ENCODE results near the gene GIMAP2.

DNA sequence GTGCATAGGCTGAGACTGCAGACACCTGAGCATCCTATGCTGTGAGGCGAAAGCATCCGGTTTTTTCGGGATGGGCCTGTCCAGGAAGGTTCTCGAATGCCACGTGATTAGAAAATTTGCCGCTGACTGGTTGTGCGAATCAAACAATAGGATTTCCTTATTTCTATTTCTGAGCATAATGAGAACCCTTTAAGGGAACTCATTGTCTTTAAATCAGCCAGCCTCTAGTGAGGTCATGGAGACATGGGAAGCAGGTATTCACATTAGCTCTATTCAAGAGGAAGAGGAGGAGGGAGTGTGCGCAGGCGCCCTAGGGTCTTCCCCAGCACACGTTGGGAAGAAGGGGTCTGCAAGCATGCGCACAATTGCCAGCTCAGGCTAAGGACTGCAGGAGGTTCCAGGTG, 36.5 kb downstream of the GIMAP2 start:
- TF ChIP-seq EZH2phosphoT487 (IDR thresholded peaks at IDR 0.05; ENCODE audit: insufficient read depth, low read depth) (no peak), EZH2 (IDR thresholded peaks at IDR 0.05; ENCODE audit: insufficient read depth, poor library complexity, severe bottlenecking) (no peak)

Data from GM23248 (cell line).